ENCODE data around the gene ADARB2.

DNA sequence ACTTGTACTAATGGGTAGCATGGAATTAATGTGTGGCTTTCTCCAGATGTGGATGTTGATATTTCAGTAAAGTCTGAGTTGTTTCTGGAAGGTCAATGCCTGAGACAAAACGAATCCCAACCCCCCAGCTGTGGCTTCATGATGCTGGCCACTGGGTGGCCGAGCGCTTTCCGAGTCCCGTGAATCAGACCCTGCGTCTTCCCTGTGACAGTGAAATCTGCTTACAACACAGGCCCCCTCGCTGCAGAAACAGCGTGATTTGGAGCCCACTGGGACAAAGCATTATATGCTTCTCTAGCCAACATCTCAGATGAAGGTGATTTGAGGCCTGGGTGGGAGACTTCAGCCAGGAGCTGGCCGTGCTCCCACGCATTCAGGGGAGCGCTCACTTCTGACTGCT is 556.5 kb downstream of the ADARB2 start:
- TF ChIP-seq, protein P1, sequence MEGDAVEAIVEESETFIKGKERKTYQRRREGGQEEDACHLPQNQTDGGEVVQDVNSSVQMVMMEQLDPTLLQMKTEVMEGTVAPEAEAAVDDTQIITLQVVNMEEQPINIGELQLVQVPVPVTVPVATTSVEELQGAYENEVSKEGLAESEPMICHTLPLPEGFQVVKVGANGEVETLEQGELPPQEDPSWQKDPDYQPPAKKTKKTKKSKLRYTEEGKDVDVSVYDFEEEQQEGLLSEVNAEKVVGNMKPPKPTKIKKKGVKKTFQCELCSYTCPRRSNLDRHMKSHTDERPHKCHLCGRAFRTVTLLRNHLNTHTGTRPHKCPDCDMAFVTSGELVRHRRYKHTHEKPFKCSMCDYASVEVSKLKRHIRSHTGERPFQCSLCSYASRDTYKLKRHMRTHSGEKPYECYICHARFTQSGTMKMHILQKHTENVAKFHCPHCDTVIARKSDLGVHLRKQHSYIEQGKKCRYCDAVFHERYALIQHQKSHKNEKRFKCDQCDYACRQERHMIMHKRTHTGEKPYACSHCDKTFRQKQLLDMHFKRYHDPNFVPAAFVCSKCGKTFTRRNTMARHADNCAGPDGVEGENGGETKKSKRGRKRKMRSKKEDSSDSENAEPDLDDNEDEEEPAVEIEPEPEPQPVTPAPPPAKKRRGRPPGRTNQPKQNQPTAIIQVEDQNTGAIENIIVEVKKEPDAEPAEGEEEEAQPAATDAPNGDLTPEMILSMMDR (conservative IDR thresholded peaks at IDR 0.05 in 1 of 2, IDR thresholded peaks at IDR 0.05 in 1 of 2; ENCODE audit: low read depth in 1 of 2, low read length in 2 of 2): no peak
- no peak for TF ChIP-seq EZH2 (IDR thresholded peaks at IDR 0.05; ENCODE audit: low read length, missing control alignments)
